OCI-LY3 (cell line): ENCODE results near the gene KLHL18.

Experiments
- EZH2phosphoT487 ChIP-seq: fragments of 200-600 bp; shearing (Covaris generic); IDR thresholded peaks from 2 replicates; pipeline ENCODE4 v1.6.1; 2018; ENCODE audit warnings: antibody characterized with exemption, mixed run types, low read depth
- TF ChIP-seq, protein P1 (sequence below): fragments of 200-600, 300-600 bp; sonication (generic); IDR thresholded peaks from 2 replicates; pipeline ENCODE4 v1.5.1; 2014; ENCODE audit warnings: antibody characterized with exemption, low read length, low read depth

DNA sequence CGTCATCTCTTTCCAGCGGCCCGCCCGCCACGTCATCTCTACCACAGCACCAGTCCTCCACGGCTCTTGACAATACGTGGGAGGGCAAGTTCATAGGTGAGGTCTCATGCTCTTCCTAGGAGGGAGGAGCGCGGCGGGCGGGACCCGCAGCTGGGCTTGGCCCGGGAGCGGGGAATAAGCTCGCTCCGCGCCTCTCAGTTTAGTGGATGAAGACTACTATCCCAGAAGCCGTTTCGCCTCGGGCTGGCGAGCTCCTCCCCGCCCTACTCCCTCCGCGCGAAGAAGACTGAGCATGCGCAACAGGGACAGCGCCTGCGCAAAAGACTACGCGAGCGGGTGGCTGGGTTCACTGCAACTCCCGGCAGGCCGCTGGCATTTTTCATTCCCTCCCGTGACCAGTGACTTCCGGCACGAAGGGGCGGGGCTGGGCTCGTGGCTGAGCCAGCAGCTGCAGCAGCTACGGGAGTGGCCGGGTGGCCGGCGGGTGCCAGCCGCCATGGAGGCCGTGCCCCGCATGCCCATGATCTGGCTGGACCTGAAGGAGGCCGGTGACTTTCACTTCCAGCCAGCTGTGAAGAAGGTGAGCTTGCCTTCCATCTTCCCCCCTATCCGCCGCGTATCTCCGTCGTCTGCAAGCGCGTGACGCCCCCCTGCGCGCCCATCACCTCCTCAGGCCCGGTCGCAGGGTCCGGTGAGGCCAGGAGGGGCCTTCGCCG lies 98.0 kb downstream of the KLHL18 start, which contains the start of gene PTPN23:
- TF ChIP-seq, protein P1, sequence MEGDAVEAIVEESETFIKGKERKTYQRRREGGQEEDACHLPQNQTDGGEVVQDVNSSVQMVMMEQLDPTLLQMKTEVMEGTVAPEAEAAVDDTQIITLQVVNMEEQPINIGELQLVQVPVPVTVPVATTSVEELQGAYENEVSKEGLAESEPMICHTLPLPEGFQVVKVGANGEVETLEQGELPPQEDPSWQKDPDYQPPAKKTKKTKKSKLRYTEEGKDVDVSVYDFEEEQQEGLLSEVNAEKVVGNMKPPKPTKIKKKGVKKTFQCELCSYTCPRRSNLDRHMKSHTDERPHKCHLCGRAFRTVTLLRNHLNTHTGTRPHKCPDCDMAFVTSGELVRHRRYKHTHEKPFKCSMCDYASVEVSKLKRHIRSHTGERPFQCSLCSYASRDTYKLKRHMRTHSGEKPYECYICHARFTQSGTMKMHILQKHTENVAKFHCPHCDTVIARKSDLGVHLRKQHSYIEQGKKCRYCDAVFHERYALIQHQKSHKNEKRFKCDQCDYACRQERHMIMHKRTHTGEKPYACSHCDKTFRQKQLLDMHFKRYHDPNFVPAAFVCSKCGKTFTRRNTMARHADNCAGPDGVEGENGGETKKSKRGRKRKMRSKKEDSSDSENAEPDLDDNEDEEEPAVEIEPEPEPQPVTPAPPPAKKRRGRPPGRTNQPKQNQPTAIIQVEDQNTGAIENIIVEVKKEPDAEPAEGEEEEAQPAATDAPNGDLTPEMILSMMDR: no peak
- TF ChIP-seq EZH2phosphoT487: no peak
